RWPE2 (cell line): ENCODE results near the gene USP6NL.

Source experiments
- ATAC-seq: fragments of 200-7000 bp; cut with Tn5 transposase; 3 replicates; pipeline ENCODE4 v1.9.1; 2021; ENCODE audit warnings: low read depth
- DNase-seq: peaks from one replicate; pipeline ENCODE4 v3.0.0-alpha.2; 2020; ENCODE audit warnings: low spot score
- H3K27ac ChIP-seq: fragments of 450-650 bp; 2 replicates; pipeline ENCODE4 v1.5.1; 2017; ENCODE audit warnings: mild to moderate bottlenecking; ENCODE audit not compliant: poor library complexity, severe bottlenecking
- H3K27me3 ChIP-seq: fragments of 250-450 bp; sonication (Bioruptor Pico); 2 replicates; pipeline ENCODE4 v1.5.1; 2021; ENCODE audit warnings: mild to moderate bottlenecking, moderate library complexity; ENCODE audit not compliant: insufficient read depth, poor library complexity, severe bottlenecking
- H3K36me3 ChIP-seq: fragments of 250-450 bp; sonication (Bioruptor Pico); 2 replicates; pipeline ENCODE4 v1.5.1; 2020; ENCODE audit warnings: low read depth, mild to moderate bottlenecking, moderate library complexity
- H3K4me1 ChIP-seq: fragments of 250-450 bp; sonication (Bioruptor Pico); 2 replicates; pipeline ENCODE4 v1.5.1; 2021; ENCODE audit warnings: mild to moderate bottlenecking, moderate library complexity; ENCODE audit not compliant: insufficient read depth, poor library complexity, severe bottlenecking
- H3K4me3 ChIP-seq: fragments of 250-450 bp; sonication (Bioruptor Pico); 2 replicates; pipeline ENCODE4 v1.5.1; 2021; ENCODE audit warnings: mild to moderate bottlenecking, moderate library complexity; ENCODE audit not compliant: severe bottlenecking
- H3K9me3 ChIP-seq: fragments of 250-450 bp; sonication (Bioruptor Pico); 2 replicates; pipeline ENCODE4 v1.5.1; 2021; ENCODE audit warnings: mild to moderate bottlenecking, moderate library complexity; ENCODE audit not compliant: severe bottlenecking
- TF ChIP-seq, protein P1 (sequence below): fragments of 450-650 bp; IDR thresholded peaks from one replicate; pipeline ENCODE4 v1.5.1; 2017; ENCODE audit warnings: mild to moderate bottlenecking, moderate library complexity; ENCODE audit not compliant: poor library complexity, severe bottlenecking

The USP6NL gene

GRCh38 chr10:11462071-11462470 is 149.4 kb downstream of the USP6NL start:
- Histone ChIP-seq H3K36me3 (peaks cover 7% of the 10 kb centered on the region; the same call in 1 of the 2 replicates), H3K9me3 (no peaks in the 10 kb centered on the region), H3K4me3 (no peak overlapping the region), H3K27me3 (no peaks in the 10 kb centered on the region), H3K27ac (no peak overlapping the region), H3K4me1 (no peaks in the 10 kb centered on the region)
- TF ChIP-seq, protein P1, sequence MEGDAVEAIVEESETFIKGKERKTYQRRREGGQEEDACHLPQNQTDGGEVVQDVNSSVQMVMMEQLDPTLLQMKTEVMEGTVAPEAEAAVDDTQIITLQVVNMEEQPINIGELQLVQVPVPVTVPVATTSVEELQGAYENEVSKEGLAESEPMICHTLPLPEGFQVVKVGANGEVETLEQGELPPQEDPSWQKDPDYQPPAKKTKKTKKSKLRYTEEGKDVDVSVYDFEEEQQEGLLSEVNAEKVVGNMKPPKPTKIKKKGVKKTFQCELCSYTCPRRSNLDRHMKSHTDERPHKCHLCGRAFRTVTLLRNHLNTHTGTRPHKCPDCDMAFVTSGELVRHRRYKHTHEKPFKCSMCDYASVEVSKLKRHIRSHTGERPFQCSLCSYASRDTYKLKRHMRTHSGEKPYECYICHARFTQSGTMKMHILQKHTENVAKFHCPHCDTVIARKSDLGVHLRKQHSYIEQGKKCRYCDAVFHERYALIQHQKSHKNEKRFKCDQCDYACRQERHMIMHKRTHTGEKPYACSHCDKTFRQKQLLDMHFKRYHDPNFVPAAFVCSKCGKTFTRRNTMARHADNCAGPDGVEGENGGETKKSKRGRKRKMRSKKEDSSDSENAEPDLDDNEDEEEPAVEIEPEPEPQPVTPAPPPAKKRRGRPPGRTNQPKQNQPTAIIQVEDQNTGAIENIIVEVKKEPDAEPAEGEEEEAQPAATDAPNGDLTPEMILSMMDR: no peak
- no peak for ATAC-seq
- no peak for DNase-seq

DNA sequence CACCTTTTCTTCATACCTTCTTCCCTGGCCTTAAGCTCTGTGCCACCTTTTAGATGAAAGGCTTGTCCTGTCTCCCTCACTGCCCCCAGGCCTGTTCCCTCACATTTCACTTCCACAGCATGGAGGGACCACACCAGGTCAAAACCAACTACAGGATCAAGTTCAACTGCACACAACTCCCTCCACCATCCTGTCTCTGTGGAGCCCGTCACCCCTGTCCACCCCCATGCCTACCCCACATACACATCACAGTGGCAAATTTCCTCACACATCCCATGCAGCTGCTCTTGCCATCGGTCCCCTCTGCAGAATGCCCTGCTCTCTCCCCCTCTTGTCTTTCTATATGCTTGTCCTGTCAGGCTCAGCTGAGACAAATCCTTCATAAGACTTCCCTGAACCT is 154.1 kb downstream of the USP6NL start:
- Histone ChIP-seq H3K4me1 (no peaks in the 10 kb centered on the region), H3K27me3 (no peaks in the 10 kb centered on the region), H3K9me3 (no peaks in the 10 kb centered on the region), H3K4me3 (no peak overlapping the region), H3K27ac (no peak overlapping the region), H3K36me3 (peaks cover 3% of the 10 kb centered on the region; the same call in 1 of the 2 replicates)
- DNase-seq (no peak), ATAC-seq (no peak)
- TF ChIP-seq, protein P1: no peak

DNA sequence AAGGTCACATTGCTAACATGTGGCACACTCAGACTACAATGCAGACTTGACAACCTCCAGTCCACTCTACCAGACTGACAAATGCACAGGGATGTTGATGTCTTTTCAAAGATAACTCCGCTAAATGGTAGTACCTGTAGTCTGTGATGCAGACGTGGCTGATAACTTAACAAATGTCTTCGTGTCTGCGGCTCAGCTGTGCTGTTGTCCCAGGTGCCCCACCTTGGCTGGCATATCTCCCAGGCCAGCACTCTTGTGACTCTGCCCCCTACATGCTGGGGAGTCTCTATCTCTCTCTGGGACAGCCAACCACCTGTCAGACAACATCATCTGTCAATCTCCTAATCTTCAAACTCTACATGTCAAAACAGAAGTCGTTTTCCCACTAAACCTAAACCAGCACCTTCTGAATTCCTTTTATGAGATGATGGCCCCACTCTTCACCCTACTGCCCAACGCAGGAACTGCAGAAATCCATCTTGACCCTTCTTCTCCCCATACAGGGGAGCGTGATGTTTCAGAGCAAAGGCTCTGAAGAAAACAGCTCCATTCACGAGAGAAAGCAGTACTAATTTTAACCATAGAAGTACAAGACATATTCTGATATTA is 156.4 kb downstream of the USP6NL start:
- H3K27ac ChIP-seq: no peak overlapping the region
- H3K4me3 ChIP-seq: no peak overlapping the region
- no peak for ATAC-seq
- 0 out of 2 replicates have a peak, but pooled peaks cover 1% of the 10 kb centered on the region for H3K36me3 ChIP-seq
- no peaks in the 10 kb centered on the region for H3K9me3 ChIP-seq
- no peaks in the 10 kb centered on the region for H3K4me1 ChIP-seq
- TF ChIP-seq, protein P1: no peak
- no peaks in the 10 kb centered on the region for H3K27me3 ChIP-seq
- no peak for DNase-seq

- DNase-seq (no peak), ATAC-seq (no peak)
These were observed 157.3 kb downstream of the USP6NL start for GRCh38 chr10:11454160-11454559.

GRCh38 chr10:11451640-11452260 is 159.7 kb downstream of the USP6NL start:
- H3K27me3 ChIP-seq: no peaks in the 10 kb centered on the region
- no peaks in the 10 kb centered on the region for H3K36me3 ChIP-seq
- no peaks in the 10 kb centered on the region for H3K9me3 ChIP-seq
- no peak overlapping the region for H3K4me3 ChIP-seq
- no peak for DNase-seq
- ATAC-seq: no peak
- TF ChIP-seq, protein P1: no peak
- H3K27ac ChIP-seq: no peak overlapping the region
- H3K4me1 ChIP-seq: no peaks in the 10 kb centered on the region

More at GRCh38 chr10:11454160-11454559, 157.3 kb downstream of the USP6NL start:
- no peaks in the 10 kb centered on the region for H3K27me3 ChIP-seq
- no peak overlapping the region for H3K27ac ChIP-seq
- no peak overlapping the region for H3K4me3 ChIP-seq
- no peaks in the 10 kb centered on the region for H3K9me3 ChIP-seq
- H3K36me3 ChIP-seq: no peaks in the 10 kb centered on the region
- no peaks in the 10 kb centered on the region for H3K4me1 ChIP-seq
- TF ChIP-seq, protein P1: no peak
